Cortex of kidney (tissue), 1 donor: Measurements from ENCODE around the gene ACTRT3.
"Not testable (repeated sequence)": the region's sequence is repeated elsewhere in the genome, so short reads cannot be mapped to it uniquely, and the experiment has no call there.

Experiments
- DNase-seq: peaks from one replicate; lab custom pipeline; 2025; lab: John Stamatoyannopoulos, UW

Gene ACTRT3

GRCh38 chr3:169772897-169773816, 3.8 kb upstream of the ACTRT3 start, which contains the start of gene MYNN:
TSS of gene MYNN (plus strand) at chr3:169773396. CDS start at chr3:169774296, 900 bp downstream.
- DNase-seq, result no peak

- DNase-seq, result no peak
These were observed 3.0 kb upstream of the ACTRT3 start for GRCh38 chr3:169772305-169772896.

- DNase-seq, result no peak
These were observed 2.3 kb upstream of the ACTRT3 start for GRCh38 chr3:169771497-169772304.

- peak; percentile 53 for DNase-seq
These were observed 4.3 kb downstream of the ACTRT3 start, which contains the start of gene TERC for GRCh38 chr3:169764882-169765612. TSS of gene TERC (minus strand) at chr3:169765060.

- DNase-seq, result no peak
These were observed 5.0 kb downstream of the ACTRT3 start for GRCh38 chr3:169764312-169764881.

- DNase-seq, result no peak
These were observed 8.9 kb downstream of the ACTRT3 start for GRCh38 chr3:169760479-169760878.

GRCh38 chr3:169759256-169759655, 10.1 kb downstream of the ACTRT3 start:
- DNase-seq, result no peak

GRCh38 chr3:169758359-169758994, 10.9 kb downstream of the ACTRT3 start:
- no peak for DNase-seq

- DNase-seq, result no peak
These were observed 13.9 kb downstream of the ACTRT3 start for GRCh38 chr3:169755488-169755887.

- no peak for DNase-seq
These were observed 14.7 kb downstream of the ACTRT3 start for GRCh38 chr3:169754711-169755110.

- no peak for DNase-seq
These were observed 17.5 kb downstream of the ACTRT3 start for GRCh38 chr3:169751875-169752274.

- DNase-seq, result no peak
These were observed 18.7 kb downstream of the ACTRT3 start for GRCh38 chr3:169750665-169751064.

- no peak for DNase-seq
These were observed 20.7 kb downstream of the ACTRT3 start for GRCh38 chr3:169748670-169749069.

- no peak for DNase-seq
These were observed 22.4 kb downstream of the ACTRT3 start for GRCh38 chr3:169746924-169747323.

GRCh38 chr3:169744366-169745054, 24.9 kb downstream of the ACTRT3 start:
- no peak for DNase-seq

GRCh38 chr3:169739067-169739466, 30.3 kb downstream of the ACTRT3 start:
- DNase-seq, result no peak

- DNase-seq, result not testable (repeated sequence)
These were observed 37.5 kb downstream of the ACTRT3 start for GRCh38 chr3:169731857-169732256.

- DNase-seq, result no peak
These were observed 46.6 kb downstream of the ACTRT3 start for GRCh38 chr3:169722724-169723123.

- DNase-seq, result not testable (repeated sequence)
These were observed 50.9 kb downstream of the ACTRT3 start for GRCh38 chr3:169718415-169718814.
